ENCODE data around the gene TMEM258. TPM values are rescaled to one million over a fixed set of nuclear protein-coding genes. Genes with fewer than 3 reads are reported as not detected.

The TMEM258 gene
- total RNA-seq, 6 experiments from 2014 or later, result 31.6 to 74.5 (median 55.3) TPM

GRCh38 chr11:61784506-61784805, 7.9 kb downstream of the TMEM258 start:
- Histone ChIP-seq H3K36me3 (peaks cover 0 to 38% (median 11%) of the 10 kb centered on the region in 4 donors), H3K4me1 (no peaks in the 10 kb centered on the region), H3K9me3 (no peaks in the 10 kb centered on the region), H3K27me3 (no peaks in the 10 kb centered on the region), H3K27ac (no peak overlapping the region), H3K4me3 (no peak overlapping the region)
- intact Hi-C loops (cut with DNase I), result loop anchor here (5.0 kb wide), 1 partner anchor 37 kb away; no protein-coding TSS in a partner anchor
- no peak for DNase-seq
- ATAC-seq, result no peak
- TF ChIP-seq, protein P1, sequence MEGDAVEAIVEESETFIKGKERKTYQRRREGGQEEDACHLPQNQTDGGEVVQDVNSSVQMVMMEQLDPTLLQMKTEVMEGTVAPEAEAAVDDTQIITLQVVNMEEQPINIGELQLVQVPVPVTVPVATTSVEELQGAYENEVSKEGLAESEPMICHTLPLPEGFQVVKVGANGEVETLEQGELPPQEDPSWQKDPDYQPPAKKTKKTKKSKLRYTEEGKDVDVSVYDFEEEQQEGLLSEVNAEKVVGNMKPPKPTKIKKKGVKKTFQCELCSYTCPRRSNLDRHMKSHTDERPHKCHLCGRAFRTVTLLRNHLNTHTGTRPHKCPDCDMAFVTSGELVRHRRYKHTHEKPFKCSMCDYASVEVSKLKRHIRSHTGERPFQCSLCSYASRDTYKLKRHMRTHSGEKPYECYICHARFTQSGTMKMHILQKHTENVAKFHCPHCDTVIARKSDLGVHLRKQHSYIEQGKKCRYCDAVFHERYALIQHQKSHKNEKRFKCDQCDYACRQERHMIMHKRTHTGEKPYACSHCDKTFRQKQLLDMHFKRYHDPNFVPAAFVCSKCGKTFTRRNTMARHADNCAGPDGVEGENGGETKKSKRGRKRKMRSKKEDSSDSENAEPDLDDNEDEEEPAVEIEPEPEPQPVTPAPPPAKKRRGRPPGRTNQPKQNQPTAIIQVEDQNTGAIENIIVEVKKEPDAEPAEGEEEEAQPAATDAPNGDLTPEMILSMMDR (IDR thresholded peaks at IDR 0.05), result no peak
- no peak for TF ChIP-seq POLR2A (IDR thresholded peaks at IDR 0.05)
- WGBS (ENCODE audit: insufficient coverage, low coverage, low lambda C conversion rate, missing lambda C conversion rate), result 40% methylated on average over 1 of the region's 7 CpGs

GRCh38 chr11:61783717-61784505, 8.5 kb downstream of the TMEM258 start:
- no peaks in the 10 kb centered on the region for H3K4me1 ChIP-seq
- no peaks in the 10 kb centered on the region for H3K27me3 ChIP-seq
- whole genome bisulfite sequencing (ENCODE audit: insufficient coverage, low coverage, low lambda C conversion rate, missing lambda C conversion rate), result 74% methylated on average over 4 of the region's 13 CpGs
- no peak for DNase-seq
- intact Hi-C loops (cut with DNase I), result loop anchor here (5.0 kb wide), 1 partner anchor 37 kb away; no protein-coding TSS in a partner anchor
- H3K4me3 ChIP-seq, result no peak overlapping the region
- H3K36me3 ChIP-seq, result peaks cover 0 to 32% (median 7%) of the 10 kb centered on the region in 4 donors
- no peak overlapping the region for H3K27ac ChIP-seq
- TF ChIP-seq POLR2A (IDR thresholded peaks at IDR 0.05), result no peak
- TF ChIP-seq, protein P1 (IDR thresholded peaks at IDR 0.05), result no peak
- no peaks in the 10 kb centered on the region for H3K9me3 ChIP-seq
- no peak for ATAC-seq

GRCh38 chr11:61782841-61783240, 9.6 kb downstream of the TMEM258 start:
- DNase-seq, result no peak
- intact Hi-C loops (cut with DNase I), result loop anchor here (5.0 kb wide), 1 partner anchor 36 kb away; no protein-coding TSS in a partner anchor
- Histone ChIP-seq H3K4me1 (no peaks in the 10 kb centered on the region), H3K27me3 (no peaks in the 10 kb centered on the region), H3K4me3 (no peak overlapping the region), H3K36me3 (peaks cover 0 to 22% (median 2%) of the 10 kb centered on the region in 4 donors), H3K27ac (no peak overlapping the region), H3K9me3 (no peaks in the 10 kb centered on the region)
- no peak for TF ChIP-seq POLR2A (IDR thresholded peaks at IDR 0.05)
- TF ChIP-seq, protein P1 (IDR thresholded peaks at IDR 0.05), result no peak
- no peak for ATAC-seq
- WGBS (ENCODE audit: insufficient coverage, low coverage, low lambda C conversion rate, missing lambda C conversion rate), result 80% methylated on average over 4 of the region's 11 CpGs

GRCh38 chr11:61782299-61782698, 10.1 kb downstream of the TMEM258 start:
- Histone ChIP-seq H3K36me3 (peaks cover 0 to 16% (median 1%) of the 10 kb centered on the region in 4 donors), H3K27me3 (no peaks in the 10 kb centered on the region), H3K4me1 (no peaks in the 10 kb centered on the region), H3K9me3 (no peaks in the 10 kb centered on the region), H3K27ac (no peak overlapping the region), H3K4me3 (no peak overlapping the region)
- 83% methylated on average over 3 of the region's 3 CpGs for WGBS (ENCODE audit: insufficient coverage, low coverage, low lambda C conversion rate, missing lambda C conversion rate)
- no peak for ATAC-seq
- TF ChIP-seq, protein P1 (IDR thresholded peaks at IDR 0.05), result no peak
- TF ChIP-seq POLR2A (IDR thresholded peaks at IDR 0.05), result no peak
- intact Hi-C loops (cut with DNase I), result loop anchor here (5.0 kb wide), 1 partner anchor 35 kb away; no protein-coding TSS in a partner anchor
- no peak for DNase-seq
